DMS53 treated with DMSO at 0.1 percent for 48 hours (cell line): ENCODE data around the gene SYMPK.
A peak's percentile ranks its signal among the peaks of the same experiment; 100 is the strongest.

ENCODE experiments used
- DNase-seq: peaks from one replicate; lab custom pipeline; 2025; ENCODE audit not compliant: unreplicated experiment; lab: John Stamatoyannopoulos, UW

SYMPK gene

DNA sequence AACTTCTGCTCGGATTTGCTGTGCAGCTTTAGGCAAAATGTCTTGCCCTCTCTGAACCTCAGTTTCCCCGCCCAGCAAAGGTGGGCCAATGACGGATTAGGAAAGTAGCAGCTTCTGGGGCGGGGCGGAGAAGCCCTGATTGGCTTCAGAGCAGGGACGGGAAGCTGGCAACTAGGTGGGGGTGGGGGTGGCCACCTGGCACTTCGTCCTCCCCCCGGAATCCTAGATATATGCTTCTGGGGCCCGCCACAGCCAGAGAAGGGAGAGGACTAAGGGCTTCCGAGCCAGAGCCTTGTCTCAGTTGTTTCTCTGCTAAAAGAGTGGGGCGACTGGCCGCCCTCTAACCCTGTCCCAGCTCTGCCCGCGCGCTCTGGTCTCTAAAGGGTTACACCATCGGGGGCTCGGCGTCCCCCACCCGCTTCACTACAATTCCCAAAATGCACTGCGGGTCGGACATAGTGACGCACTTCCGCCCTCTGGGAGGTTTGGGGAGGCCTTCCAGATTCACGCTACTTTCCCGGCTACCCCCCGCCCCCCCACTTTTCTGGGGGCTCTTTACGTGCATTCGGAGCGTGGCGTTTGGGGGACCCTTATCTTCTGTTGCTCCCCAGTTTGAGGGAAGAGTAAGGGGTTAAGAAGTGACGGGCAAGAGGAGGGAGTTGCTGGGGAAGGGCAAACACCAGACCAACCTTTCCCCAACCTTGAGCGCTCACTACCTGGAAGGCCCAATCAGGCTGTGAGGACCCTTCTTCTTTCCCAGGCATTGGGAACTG, 23.7 kb upstream of the SYMPK start:
- peak; percentile 88 for DNase-seq

DNA sequence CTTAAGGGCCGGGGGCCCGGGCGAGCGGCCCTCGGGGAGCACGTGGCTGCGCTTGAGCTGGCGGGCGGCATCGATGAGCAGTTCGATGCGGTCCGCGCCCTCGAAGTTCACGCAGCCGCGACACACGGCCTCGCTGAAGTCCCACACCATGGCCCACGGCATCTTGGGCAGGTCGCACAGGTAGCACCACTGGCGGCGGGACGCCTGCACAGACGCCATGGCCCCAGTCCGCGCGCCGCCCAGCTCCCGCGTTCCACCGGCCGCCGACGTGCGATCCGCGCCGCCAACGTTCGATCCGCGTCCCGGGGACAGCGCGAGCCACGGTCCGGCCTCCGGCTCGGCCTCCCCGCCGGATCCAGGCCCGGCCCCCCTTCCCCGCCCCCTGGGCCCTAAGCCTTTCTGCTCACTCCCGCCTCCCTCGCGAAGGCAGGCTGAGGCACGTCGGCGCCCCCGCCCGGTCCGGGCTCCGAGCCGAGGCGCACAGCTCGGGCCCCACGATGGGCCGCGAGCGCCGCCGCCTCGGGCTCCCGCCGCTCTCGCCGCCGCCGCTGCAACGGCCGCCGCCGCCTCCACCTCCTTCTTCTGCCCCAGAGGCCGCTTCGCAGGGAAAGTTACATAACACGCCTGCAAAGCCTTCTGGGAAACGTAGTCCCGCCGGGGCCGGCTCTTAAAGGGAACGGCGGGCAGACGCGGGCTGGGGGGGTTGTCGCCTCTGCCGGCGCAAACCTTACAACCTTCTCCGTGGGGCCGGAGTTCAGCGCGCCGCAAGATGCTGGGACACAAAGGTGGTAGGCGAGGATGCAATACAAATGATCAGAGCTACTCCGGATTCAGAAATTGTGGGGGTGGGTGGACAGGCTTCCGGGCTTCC, 22.8 kb upstream of the SYMPK start, which contains the start of gene IRF2BP1:
Gene IRF2BP1 (minus strand): TSS at position 586 of the 871 bp plus-strand sequence. CDS start 367 bp downstream, at position 219.
- DNase-seq = peak; percentile 91

DNA sequence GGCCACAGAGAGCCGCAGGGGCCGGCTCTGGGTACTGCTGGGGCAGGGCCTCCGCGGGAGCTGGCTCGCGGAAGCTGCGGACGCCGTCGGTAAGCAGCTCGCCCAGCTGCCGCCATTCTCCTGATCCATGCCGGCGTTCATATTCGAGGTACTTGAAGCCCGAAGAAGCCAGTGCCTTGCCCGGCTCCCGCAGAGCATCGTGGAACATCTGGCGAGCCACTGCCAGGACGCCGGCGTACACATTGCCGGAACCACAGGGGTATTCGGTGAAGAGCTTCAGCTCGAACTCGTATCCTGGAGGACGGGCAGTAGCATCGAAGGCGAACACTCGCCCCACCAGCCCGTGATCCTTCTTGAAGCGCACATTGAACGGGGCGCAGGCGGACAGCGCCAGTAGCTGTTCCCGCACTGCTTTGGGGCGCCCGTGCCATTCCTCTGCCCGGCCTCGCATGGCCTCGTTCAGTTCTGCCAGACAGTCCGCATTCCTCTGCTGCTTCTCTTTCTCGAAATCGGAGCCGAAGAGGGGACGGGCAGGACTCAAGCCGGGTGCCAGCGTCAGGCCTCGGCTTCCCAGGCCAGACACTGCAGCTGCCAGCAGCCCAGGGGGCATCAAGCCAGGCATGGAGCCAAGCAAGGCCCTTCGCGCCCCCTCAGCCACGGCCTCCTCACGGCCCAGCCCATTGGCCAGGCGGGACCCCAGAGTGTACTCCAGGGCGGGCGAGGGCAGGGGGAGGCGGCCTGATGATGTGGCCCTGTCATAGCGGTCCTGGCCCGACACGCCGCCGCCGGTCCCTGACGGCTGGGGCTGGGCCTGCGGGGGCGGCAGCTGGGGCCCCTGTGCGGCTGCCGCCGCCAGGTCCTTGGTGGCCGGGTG, 22.0 kb upstream of the SYMPK start:
- peak; percentile 34 for DNase-seq

DNA sequence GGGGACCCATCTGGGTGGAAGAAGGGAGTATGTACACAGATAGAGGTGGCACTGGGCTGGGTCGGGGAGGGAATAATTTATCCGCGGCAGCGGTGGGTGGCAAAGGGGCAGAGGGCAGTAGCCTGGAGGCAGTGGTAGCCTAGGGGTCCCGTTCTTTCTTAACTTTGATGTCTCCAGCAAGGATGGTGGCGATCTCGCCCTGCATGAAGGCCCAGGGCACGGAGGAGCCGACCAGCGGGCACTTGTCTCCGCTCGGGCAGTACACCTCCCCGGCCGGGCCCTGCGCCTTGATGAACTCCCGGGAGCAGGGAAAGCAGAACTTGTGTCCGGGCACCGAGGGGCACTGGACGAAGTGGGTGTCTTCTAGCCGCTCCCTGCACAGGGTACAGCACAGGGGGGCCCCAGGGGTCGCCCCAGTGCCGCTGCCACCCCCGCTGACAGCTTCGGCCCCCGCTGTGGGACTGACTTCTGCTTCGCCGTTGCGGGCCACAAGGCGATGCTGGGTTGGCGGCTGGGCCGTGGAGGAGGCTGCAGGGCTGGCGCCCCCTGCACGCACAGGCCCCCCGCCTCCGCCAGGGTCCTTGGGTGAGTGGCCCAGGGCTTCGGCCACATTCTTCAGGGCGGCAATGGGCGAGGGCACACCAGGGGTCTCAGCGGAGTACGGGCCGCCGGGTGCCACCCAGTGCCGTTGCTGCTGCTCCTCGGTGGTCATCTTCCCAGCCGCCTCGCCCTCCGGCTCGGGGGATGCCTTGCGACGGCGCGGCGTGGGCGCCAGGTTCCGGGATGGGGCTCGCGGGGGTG, 21.1 kb upstream of the SYMPK start:
- DNase-seq = no peak

- no peak for DNase-seq
Measured at GRCh38 chr19:45883586-45883880, 20.6 kb upstream of the SYMPK start.

GRCh38 chr19:45882652-45883585, 20.0 kb upstream of the SYMPK start:
- DNase-seq = peak; percentile 90

- DNase-seq = peak; percentile 91
Measured at GRCh38 chr19:45881909-45882528, 19.1 kb upstream of the SYMPK start.

DNA sequence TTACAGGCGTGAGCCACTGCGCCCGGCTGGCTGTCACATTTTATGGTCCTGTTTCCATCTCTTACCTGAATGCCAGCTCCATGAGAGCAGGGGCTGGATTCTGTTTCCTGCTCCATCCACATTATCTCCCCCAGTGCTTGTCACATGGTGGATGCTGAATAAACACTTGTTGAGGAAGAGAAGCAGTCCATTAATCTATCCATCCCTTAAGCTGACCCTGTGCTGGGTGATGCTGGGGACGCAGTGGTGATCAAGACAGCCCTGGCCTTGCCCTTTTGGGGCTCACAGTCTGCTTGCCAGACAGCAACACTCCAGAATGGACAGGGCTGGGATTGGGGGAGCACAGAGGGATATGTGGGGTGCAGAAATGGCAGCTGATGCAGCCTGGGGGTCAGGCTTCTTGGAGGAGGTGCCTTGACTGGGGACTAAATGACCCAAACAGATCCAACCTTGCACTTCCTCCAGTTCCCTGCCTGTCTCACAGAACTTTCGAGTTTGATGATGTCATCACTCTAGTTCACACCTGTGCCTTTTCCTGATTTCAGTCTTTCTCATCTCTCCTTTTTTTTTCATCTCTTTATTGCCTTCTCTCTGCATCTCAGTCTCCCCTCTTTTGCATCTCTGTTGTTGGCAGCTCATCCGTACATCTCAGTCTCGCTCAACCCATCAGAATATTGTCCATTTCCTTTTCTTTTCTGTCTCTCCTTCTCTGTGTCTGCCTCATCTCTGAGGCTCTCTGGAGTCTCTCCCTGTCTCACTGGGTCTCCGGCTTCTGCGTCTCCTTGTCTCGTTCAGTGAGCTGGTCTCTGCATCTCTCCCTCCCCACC, 18.3 kb upstream of the SYMPK start:
- peak; percentile 86 for DNase-seq

GRCh38 chr19:45879971-45880370, 17.0 kb upstream of the SYMPK start:
- no peak for DNase-seq

- DNase-seq = no peak
Measured at GRCh38 chr19:45879055-45879454, 16.1 kb upstream of the SYMPK start.

DNA sequence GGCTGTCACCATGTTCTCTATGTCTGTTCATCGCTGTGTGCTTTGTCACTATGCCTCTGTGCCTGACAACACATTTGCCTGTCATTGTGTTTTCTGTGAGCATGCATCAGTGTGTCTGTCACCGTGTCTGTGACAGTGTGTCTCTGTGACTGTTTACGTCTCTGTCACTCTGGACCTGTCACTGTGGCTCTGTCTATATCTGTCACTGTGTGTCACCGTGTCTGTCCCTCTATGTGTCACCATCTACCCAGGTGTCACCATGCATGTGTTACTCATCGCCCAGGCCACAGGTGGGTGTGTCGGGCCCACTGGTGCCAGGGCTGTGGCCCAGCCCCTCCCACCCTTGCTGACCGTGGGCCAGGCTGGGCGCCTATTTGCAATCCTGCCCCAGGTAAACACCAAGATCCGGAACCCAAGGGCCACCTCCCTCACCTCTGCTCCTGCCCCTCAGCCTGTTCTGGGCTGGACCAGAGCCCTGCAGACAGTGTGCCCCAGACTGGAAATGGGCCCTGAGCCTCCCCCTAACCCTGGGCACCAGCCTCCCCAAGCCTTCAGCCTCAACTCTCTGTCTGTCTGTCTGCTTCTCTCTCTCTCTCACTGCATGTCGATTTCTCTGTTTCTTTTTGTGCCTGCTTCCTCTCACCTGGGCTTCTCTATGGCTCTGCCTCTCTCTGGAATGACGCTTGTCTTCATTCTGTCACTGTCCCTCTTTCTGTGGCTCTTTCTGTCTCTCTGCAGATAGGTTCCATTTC, 15.3 kb upstream of the SYMPK start:
- peak; percentile 68 for DNase-seq

DNA sequence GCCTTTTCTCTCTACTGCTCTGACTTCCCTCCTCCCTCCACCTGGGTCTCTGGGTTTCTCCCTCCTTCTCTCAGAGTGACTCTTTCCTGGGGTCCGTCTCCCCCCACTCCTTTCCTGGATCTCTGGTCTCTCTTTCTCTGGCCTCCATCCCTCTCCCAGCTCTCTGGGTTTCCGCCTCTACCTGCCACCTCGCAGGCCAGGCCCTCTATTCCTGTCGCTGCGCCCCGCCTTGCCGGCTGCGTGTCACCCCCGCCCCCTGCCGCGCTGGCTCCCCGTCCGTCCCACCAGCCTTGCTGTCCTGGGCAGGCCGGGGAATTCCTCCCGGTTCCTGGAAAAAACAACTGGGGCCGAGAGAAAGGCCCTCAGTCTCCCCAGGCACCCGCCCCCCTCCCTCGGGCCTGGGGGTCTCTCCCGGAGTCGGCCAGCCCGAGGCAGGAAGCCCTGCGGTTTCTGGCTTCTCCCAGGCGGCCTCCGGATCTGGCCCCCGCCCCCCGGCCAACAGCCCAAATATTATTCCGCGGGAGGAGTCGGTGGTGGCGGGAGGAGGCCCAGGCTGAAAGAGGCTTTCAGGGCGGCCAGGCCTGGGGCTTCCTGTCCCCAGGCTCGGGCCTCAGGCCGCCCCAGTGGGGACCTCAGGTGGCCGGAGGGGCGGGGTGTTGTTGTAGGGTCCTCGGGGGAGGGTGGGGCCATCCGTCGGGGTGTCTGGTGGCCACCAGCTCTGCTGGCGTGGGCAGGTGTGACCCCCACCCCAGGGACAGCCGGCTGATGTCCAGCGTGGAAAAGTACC, 13.7 kb upstream of the SYMPK start:
- no peak for DNase-seq

DNA sequence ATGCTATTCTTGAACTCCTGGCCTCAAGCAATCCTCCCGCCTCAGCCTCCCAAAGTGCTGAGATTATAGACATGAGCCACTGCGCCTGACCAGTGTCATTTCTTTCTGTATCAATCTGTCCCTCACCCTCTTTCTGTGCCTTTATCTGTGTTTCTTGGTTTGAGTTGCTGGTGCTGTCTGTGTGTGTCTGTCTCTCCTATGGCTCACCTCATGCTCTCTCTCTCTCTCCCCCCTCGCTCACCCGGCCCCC, 13.1 kb upstream of the SYMPK start:
- no peak for DNase-seq

GRCh38 chr19:45874620-45874966, 11.6 kb upstream of the SYMPK start:
- no peak for DNase-seq

GRCh38 chr19:45873219-45873772, 10.3 kb upstream of the SYMPK start:
- no peak for DNase-seq

DNA sequence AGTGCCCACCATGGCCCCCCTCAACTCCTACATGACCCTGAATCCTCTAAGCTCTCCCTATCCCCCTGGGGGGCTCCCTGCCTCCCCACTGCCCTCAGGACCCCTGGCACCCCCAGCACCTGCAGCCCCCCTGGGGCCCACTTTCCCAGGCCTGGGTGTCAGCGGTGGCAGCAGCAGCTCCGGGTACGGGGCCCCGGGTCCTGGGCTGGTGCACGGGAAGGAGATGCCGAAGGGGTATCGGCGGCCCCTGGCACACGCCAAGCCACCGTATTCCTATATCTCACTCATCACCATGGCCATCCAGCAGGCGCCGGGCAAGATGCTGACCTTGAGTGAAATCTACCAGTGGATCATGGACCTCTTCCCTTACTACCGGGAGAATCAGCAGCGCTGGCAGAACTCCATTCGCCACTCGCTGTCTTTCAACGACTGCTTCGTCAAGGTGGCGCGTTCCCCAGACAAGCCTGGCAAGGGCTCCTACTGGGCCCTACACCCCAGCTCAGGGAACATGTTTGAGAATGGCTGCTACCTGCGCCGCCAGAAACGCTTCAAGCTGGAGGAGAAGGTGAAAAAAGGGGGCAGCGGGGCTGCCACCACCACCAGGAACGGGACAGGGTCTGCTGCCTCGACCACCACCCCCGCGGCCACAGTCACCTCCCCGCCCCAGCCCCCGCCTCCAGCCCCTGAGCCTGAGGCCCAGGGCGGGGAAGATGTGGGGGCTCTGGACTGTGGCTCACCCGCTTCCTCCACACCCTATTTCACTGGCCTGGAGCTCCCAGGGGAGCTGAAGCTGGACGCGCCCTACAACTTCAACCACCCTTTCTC, 9.4 kb upstream of the SYMPK start:
- no peak for DNase-seq
